HCT116 (cell line): ENCODE measurements around the gene CAPZA3. TPM values are rescaled to one million over a fixed set of nuclear protein-coding genes. Genes with fewer than 3 reads are reported as not detected.
"Not testable (repeated sequence)": the region's sequence is repeated elsewhere in the genome, so short reads cannot be mapped to it uniquely, and the experiment has no call there.

Experiments used
- ATAC-seq: fragments of 200-7000 bp; cut with Tn5 transposase; 2 replicates; pipeline ENCODE4 v1.9.1; 2020; ENCODE audit warnings: mild to moderate bottlenecking, moderate library complexity
- BruUV-seq: library from RNA; stranded (reverse); fragments of 400-500 nt; replicated peaks from 2 replicates; lab custom pipeline; 2021; lab: Mats Ljungman, UMichigan
- CTCF ChIA-PET: fragments of 300-600 bp; sonication (Branson Sonifier 250); formaldehyde crosslinking; loops from one replicate; lab custom pipeline; 2021; ENCODE audit warnings: antibody characterized with exemption; lab: Charles Lee
- POLR2A ChIA-PET: fragments of 300-600, 350-600 bp; sonication (Branson Sonifier 250); formaldehyde crosslinking; loops from one replicate; lab custom pipeline; 2021; ENCODE audit warnings: antibody characterized with exemption; lab: Charles Lee
- RAD21 ChIA-PET, 2 experiments: fragments of 300-600 bp; sonication (Branson Sonifier 250); formaldehyde crosslinking; loops; one replicate each; lab custom pipeline; 2023; ENCODE audit warnings: low total read pairs in 2 of 2; ENCODE audit not compliant: uncharacterized antibody in 2 of 2, unreplicated experiment in 2 of 2, low non-redundant PET in 1 of 2; lab: Charles Lee
- DNase-seq: peaks from one replicate; pipeline ENCODE4 v3.0.0-alpha.2; 2010; ENCODE audit warnings: low read depth, low spot score
- H2AFZ ChIP-seq: fragments of 200-600 bp; shearing (Covaris generic), sonication (generic); 2 replicates; pipeline ENCODE4 v1.6.1; 2017; ENCODE audit warnings: low read depth, mixed run types, mixed read lengths, antibody characterized with exemption, low read length; ENCODE audit not compliant: poor library complexity, severe bottlenecking
- H3K27ac ChIP-seq: 2 replicates; pipeline ENCODE4 v1.5.1; 2012; ENCODE audit warnings: low read depth, low read length
- H3K27me3 ChIP-seq: fragments of 200-600 bp; sonication (generic); 2 replicates; pipeline ENCODE4 v1.6.1; 2016; ENCODE audit warnings: mixed run types, low read length, mixed read lengths; ENCODE audit not compliant: insufficient read depth
- H3K36me3 ChIP-seq, 2 experiments: fragments of 200-500 bp in 1 of 2; fragments of 200-600 bp in 1 of 2; sonication (Bioruptor generic) in 1 of 2; sonication (generic) in 1 of 2; 2 replicates each; pipeline versions ENCODE4 v1.5.1 to v1.6.1; 2014 to 2016; ENCODE audit warnings: low read length in 2 of 2, inconsistent platforms in 1 of 2, mixed read lengths in 1 of 2, mixed run types in 1 of 2; ENCODE audit not compliant: insufficient read depth in 2 of 2, control insufficient read depth in 1 of 2
- H3K4me1 ChIP-seq, 2 experiments: fragments of 200-600 bp in 1 of 2; sonication (generic) in 1 of 2; 2 replicates each; pipeline versions ENCODE4 v1.5.1 to v1.6.1; 2012 to 2017; ENCODE audit warnings: low read length in 2 of 2, inconsistent platforms in 1 of 2, mild to moderate bottlenecking in 1 of 2, mixed read lengths in 1 of 2, mixed run types in 1 of 2, moderate library complexity in 1 of 2; ENCODE audit not compliant: insufficient read depth in 2 of 2, control insufficient read depth in 1 of 2
- H3K4me2 ChIP-seq: fragments of 200-600 bp; sonication (generic); 2 replicates; pipeline ENCODE4 v1.6.1; 2017; ENCODE audit warnings: mixed run types, low read length, mixed read lengths
- H3K4me3 ChIP-seq, 2 experiments: fragments of 200-600 bp in 1 of 2; sonication (generic) in 1 of 2; replicated peaks in 1 of 2; 2 replicates each; pipeline ENCODE4 v1.5.1; 2011 to 2016; ENCODE audit warnings: low read length in 2 of 2, control low read depth in 1 of 2, low read depth in 1 of 2, mild to moderate bottlenecking in 1 of 2, mixed read lengths in 1 of 2, mixed run types in 1 of 2
- H3K79me2 ChIP-seq: fragments of 200-600 bp; sonication (generic); 2 replicates; pipeline ENCODE4 v1.6.1; 2017; ENCODE audit warnings: mild to moderate bottlenecking, mixed run types, low read length, moderate library complexity, mixed read lengths; ENCODE audit not compliant: insufficient read depth
- H3K9ac ChIP-seq: fragments of 200-600 bp; sonication (generic); 2 replicates; pipeline ENCODE4 v1.6.1; 2016; ENCODE audit warnings: low read length, mixed read lengths
- H3K9me2 ChIP-seq: fragments of 200-600 bp; sonication (generic), shearing (Covaris generic); 2 replicates; pipeline ENCODE4 v1.6.1; 2017; ENCODE audit warnings: mixed run types, mild to moderate bottlenecking, moderate library complexity; ENCODE audit not compliant: insufficient read depth
- H3K9me3 ChIP-seq, 2 experiments: fragments of 200-500 bp in 1 of 2; fragments of 200-600 bp in 1 of 2; sonication (Bioruptor generic) in 1 of 2; sonication (generic) in 1 of 2; 2 replicates each; pipeline ENCODE4 v1.6.1; 2014 to 2017; ENCODE audit warnings: low read length in 2 of 2, mixed read lengths in 2 of 2, inconsistent platforms in 1 of 2, low read depth in 1 of 2, mild to moderate bottlenecking in 1 of 2, mixed run types in 1 of 2, moderate library complexity in 1 of 2; ENCODE audit not compliant: control insufficient read depth in 1 of 2, insufficient read depth in 1 of 2
- H4K20me1 ChIP-seq: fragments of 200-600 bp; sonication (generic), shearing (Covaris generic); 2 replicates; pipeline ENCODE4 v1.6.1; 2017; ENCODE audit warnings: mixed run types, mild to moderate bottlenecking, moderate library complexity; ENCODE audit not compliant: insufficient read depth
- EGR1 ChIP-seq: IDR thresholded peaks from 2 replicates; pipeline ENCODE4 v1.6.1; 2012; ENCODE audit warnings: low read depth
- EZH2 ChIP-seq: fragments of 200-600 bp; sonication (generic); IDR thresholded peaks from 2 replicates; pipeline ENCODE4 v1.6.1; 2017; ENCODE audit warnings: antibody characterized with exemption, mixed run types
- EZH2phosphoT487 ChIP-seq: fragments of 200-600 bp; IDR thresholded peaks from 2 replicates; pipeline ENCODE4 v1.6.1; 2018; ENCODE audit warnings: antibody characterized with exemption, borderline replicate concordance
- FOSL1 ChIP-seq: IDR thresholded peaks from 2 replicates; pipeline ENCODE4 v1.6.1; 2012; ENCODE audit warnings: low read depth
- REST ChIP-seq: IDR thresholded peaks from 2 replicates; pipeline ENCODE4 v1.6.1; 2012; ENCODE audit warnings: low read depth
- TCF7L2 ChIP-seq: IDR thresholded peaks from 2 replicates; pipeline ENCODE4 v1.7.0; 2011; ENCODE audit warnings: borderline replicate concordance, inconsistent platforms; ENCODE audit not compliant: insufficient read depth, insufficient read length; ENCODE audit errors: extremely low read depth
- intact Hi-C: fragments of 100-400 bp; cut with micrococcal nuclease; formaldehyde crosslinking; loops from 2 replicates; pipeline ENCODE4 v1.10.0; 2022
- total RNA-seq: library from RNA; stranded (reverse); gene quantifications from one replicate; pipeline ENCODE4 v1.2.1, GENCODE V29; 2021; ENCODE audit not compliant: unreplicated experiment

The CAPZA3 gene
- total RNA-seq, 1 experiment from 2014 or later, result not detected

DNA sequence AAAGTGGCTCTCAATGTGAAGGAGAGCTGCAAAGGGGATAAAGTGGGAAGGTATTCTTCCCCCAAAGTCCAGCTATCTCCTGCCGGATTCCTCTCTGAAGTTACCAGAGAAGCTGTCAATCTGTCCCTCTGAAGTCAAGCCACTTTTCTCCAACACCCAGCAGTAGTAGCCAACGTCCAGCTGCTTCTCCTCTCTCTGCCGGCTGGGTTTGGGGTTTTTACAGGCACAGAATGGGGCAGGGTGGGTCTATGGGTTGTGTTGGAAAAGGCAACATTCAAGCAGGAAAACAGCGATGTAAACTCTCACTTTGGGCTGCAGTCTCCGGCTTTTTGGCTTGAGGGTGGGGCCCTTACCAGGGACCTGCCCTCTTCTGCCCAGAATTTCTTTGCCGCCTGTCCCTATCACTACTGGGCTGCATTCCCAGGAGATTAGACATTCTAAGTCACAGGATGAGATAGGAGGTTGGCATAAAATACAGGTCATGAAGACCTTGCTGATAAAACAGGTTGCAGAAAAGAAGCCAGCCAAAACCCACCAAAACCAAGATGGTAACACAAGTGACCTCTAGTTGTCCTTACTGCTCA lies 16.3 kb downstream of the CAPZA3 start (continued):
- TF ChIP-seq REST (no peak), EZH2phosphoT487 (no peak), EGR1 (no peak), FOSL1 (no peak)

DNA sequence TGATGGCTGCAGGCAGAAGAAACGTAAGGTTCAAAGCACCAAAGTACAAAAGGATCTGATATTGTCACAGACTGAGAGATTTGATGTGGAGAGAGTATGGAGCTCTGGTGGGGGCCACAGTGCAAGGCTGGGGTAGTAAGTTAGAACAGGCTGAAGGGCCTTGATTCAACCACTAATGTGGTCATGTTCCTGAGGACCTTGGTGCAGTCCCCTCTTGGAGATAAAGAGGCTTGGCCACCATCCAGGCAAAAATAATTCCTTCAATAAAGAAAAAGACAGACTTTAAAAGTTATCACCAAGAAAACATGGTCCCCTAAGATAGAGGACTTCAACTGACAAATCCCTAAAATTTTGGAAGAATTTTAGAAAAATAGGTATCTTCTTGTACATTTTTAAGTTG lies 17.4 kb downstream of the CAPZA3 start:
- H3K27ac ChIP-seq, result no peak overlapping the region
- no peaks in the 10 kb centered on the region for H3K9me2 ChIP-seq
- BruUV-seq, result no TSS peak
- no peak for TF ChIP-seq EZH2
- no peak for TF ChIP-seq TCF7L2
- H3K4me1 ChIP-seq, result no peaks in the 10 kb centered on the region
- H3K4me2 ChIP-seq, result no peak overlapping the region
- H3K36me3 ChIP-seq, result no peaks in the 10 kb centered on the region
- no peak overlapping the region for H3K4me3 ChIP-seq
- intact Hi-C loops, result no loop called here
- H2AFZ ChIP-seq, result no peak overlapping the region
- no peak for ATAC-seq
- ChIA-PET CTCF (no interaction called here), RAD21 (no interaction called here), POLR2A (no interaction called here)
- no peaks in the 10 kb centered on the region for H3K79me2 ChIP-seq
- H3K27me3 ChIP-seq, result no peaks in the 10 kb centered on the region
- no peaks in the 10 kb centered on the region for H3K9me3 ChIP-seq
- H3K9ac ChIP-seq, result no peak overlapping the region
- DNase-seq, result no peak
- no peaks in the 10 kb centered on the region for H4K20me1 ChIP-seq

DNA sequence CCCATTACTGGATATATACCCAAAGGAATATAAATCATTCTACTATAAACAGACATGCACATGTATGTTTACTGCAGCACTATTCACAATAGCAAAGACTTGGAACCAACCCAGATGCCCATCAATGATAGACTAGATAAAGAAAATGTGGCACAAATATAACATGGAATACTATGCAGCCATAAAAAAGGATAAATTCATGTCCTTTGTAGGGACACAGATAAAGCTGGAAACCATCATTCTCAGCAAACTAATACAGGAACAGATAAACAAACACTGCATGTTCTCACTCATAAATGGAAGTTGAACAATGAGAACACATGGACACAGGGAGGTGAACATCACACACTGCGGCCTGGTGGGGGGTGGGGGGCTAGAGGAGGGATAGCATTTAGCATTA lies 28.6 kb downstream of the CAPZA3 start:
- intact Hi-C loops, BruUV-seq, ATAC-seq, RAD21 ChIA-PET, H3K9me3 ChIP-seq, H4K20me1 ChIP-seq, H3K36me3 ChIP-seq, H2AFZ ChIP-seq, H3K79me2 ChIP-seq, H3K27me3 ChIP-seq, POLR2A ChIA-PET, H3K4me1 ChIP-seq, DNase-seq, H3K4me3 ChIP-seq, H3K4me2 ChIP-seq, H3K9ac ChIP-seq, CTCF ChIA-PET, H3K9me2 ChIP-seq, H3K27ac ChIP-seq: not testable (repeated sequence)
